Body of pancreas (tissue), 4 donors: ENCODE data around the gene C10orf90. TPM values are rescaled to one million over a fixed set of nuclear protein-coding genes. Genes with fewer than 3 reads are reported as not detected.

ENCODE experiments used
- ATAC-seq: fragments of 150-250 bp; one replicate; pipeline ENCODE4 v1.9.1; 2016
- DNase-seq, 4 donors: peaks; one replicate each; pipeline ENCODE4 v3.0.0-alpha.2; 2019
- H3K27ac ChIP-seq, 4 donors: fragments of 200-600 bp; sonication (generic); 1 replicate in 3 of 4; 2 replicates in 1 of 4; pipeline versions ENCODE4 v1.5.1 to v1.6.1; 2016 to 2019; ENCODE audit warnings: mild to moderate bottlenecking in 1 of 4, mixed read lengths in 1 of 4, moderate library complexity in 1 of 4
- H3K27me3 ChIP-seq, 2 donors: fragments of 200-600 bp; sonication (generic); one replicate each; pipeline ENCODE4 v1.6.0; 2016; ENCODE audit warnings: mild to moderate bottlenecking in 1 of 2
- H3K36me3 ChIP-seq, 2 donors: fragments of 200-600 bp; sonication (generic); replicated peaks in 1 of 2; 2 replicates each; pipeline ENCODE4 v1.5.1; 2016; ENCODE audit warnings: low read depth in 2 of 2; ENCODE audit not compliant: insufficient read depth in 1 of 2
- H3K4me1 ChIP-seq: fragments of 200-600 bp; sonication (generic); one replicate; pipeline ENCODE4 v1.6.0; 2016
- H3K4me3 ChIP-seq, 2 donors: fragments of 200-600 bp; sonication (generic); 1 replicate in 1 of 2; 2 replicates in 1 of 2; pipeline ENCODE4 v1.5.1; 2016 to 2019
- H3K9me3 ChIP-seq, 3 donors: fragments of 200-600 bp; sonication (generic); 1 replicate in 2 of 3; 2 replicates in 1 of 3; pipeline ENCODE4 v1.5.1; 2016
- CTCF ChIP-seq, 7 experiments: fragments of 450-650 bp in 4 of 7; fragments of 200-600 bp in 3 of 7; sonication (generic) in 3 of 7; IDR thresholded peaks; one replicate each; pipeline ENCODE4 v1.5.1; 2016 to 2019; ENCODE audit warnings: antibody characterized with exemption in 7 of 7
- POLR2A ChIP-seq, 3 donors: fragments of 450-650 bp; IDR thresholded peaks; one replicate each; pipeline ENCODE4 v1.6.1; 2016; ENCODE audit warnings: antibody characterized with exemption in 3 of 3, mild to moderate bottlenecking in 2 of 3
- WGBS, 2 donors: methylation state at CpG; one replicate each; pipeline ENCODE4 v1.1.5; 2017; 5-methylcytosine and 5-hydroxymethylcytosine counted together
- intact Hi-C: fragments of 100-400 bp; cut with DNase I; formaldehyde crosslinking; loops from one replicate; pipeline ENCODE4 v1.15.1; 2023
- total RNA-seq, 2 donors: library from RNA; depleted of rRNA; stranded (reverse); fragments of >200 nt; gene quantifications; one replicate each; pipeline ENCODE4 v1.1.0, GENCODE V29; 2016

C10orf90 gene
- total RNA-seq, 2 donors from 2014 or later, result not detected

- WGBS, 2 donors, result 88 to 90% methylated on average over 7 of the region's 7 CpGs
- H3K4me3 ChIP-seq, result no peak overlapping the region
- no peak for DNase-seq
- no peak overlapping the region for H3K27ac ChIP-seq
- TF ChIP-seq POLR2A (IDR thresholded peaks at IDR 0.05) (no peak), CTCF (IDR thresholded peaks at IDR 0.05) (no peak)
- H3K27me3 ChIP-seq, result no peaks in the 10 kb centered on the region
- ATAC-seq, result no peak
- no peaks in the 10 kb centered on the region for H3K4me1 ChIP-seq
- no peaks in the 10 kb centered on the region for H3K36me3 ChIP-seq
- intact Hi-C loops, result no loop called here
- H3K9me3 ChIP-seq, result no peaks in the 10 kb centered on the region
These were observed 20.3 kb downstream of the C10orf90 start for GRCh38 chr10:126650161-126650560.

GRCh38 chr10:126647116-126647515 lies 23.4 kb downstream of the C10orf90 start:
- intact Hi-C loops, result no loop called here
- Histone ChIP-seq H3K4me3 (no peak overlapping the region), H3K9me3 (no peaks in the 10 kb centered on the region), H3K4me1 (no peaks in the 10 kb centered on the region), H3K36me3 (no peaks in the 10 kb centered on the region), H3K27ac (no peak overlapping the region), H3K27me3 (no peaks in the 10 kb centered on the region)
- 81 to 85% methylated on average over 5 of the region's 5 CpGs for WGBS, 2 donors
- ATAC-seq, result no peak
- DNase-seq, result no peak
- TF ChIP-seq POLR2A (IDR thresholded peaks at IDR 0.05) (no peak), CTCF (IDR thresholded peaks at IDR 0.05) (no peak)

- no peaks in the 10 kb centered on the region for H3K9me3 ChIP-seq
- TF ChIP-seq CTCF (IDR thresholded peaks at IDR 0.05) (no peak), POLR2A (IDR thresholded peaks at IDR 0.05) (no peak)
- no peak overlapping the region for H3K4me3 ChIP-seq
- H3K36me3 ChIP-seq, result no peaks in the 10 kb centered on the region
- 70 to 71% methylated on average over 4 of the region's 4 CpGs for WGBS, 2 donors
- intact Hi-C loops, result no loop called here
- H3K4me1 ChIP-seq, result no peaks in the 10 kb centered on the region
- no peaks in the 10 kb centered on the region for H3K27me3 ChIP-seq
- no peak for DNase-seq
- no peak overlapping the region for H3K27ac ChIP-seq
- no peak for ATAC-seq
These were observed 24.4 kb downstream of the C10orf90 start for GRCh38 chr10:126646110-126646509.

- WGBS, 2 donors, result 58% methylated on average over 3 of the region's 3 CpGs
- H3K36me3 ChIP-seq, result no peaks in the 10 kb centered on the region
- no peak for TF ChIP-seq POLR2A (IDR thresholded peaks at IDR 0.05)
- no peak for TF ChIP-seq CTCF (IDR thresholded peaks at IDR 0.05)
- DNase-seq (no peak), ATAC-seq (no peak)
- H3K9me3 ChIP-seq, result no peaks in the 10 kb centered on the region
- H3K4me3 ChIP-seq, result no peak overlapping the region
- H3K27ac ChIP-seq, result no peak overlapping the region
- no peaks in the 10 kb centered on the region for H3K27me3 ChIP-seq
- intact Hi-C loops, result no loop called here
- no peaks in the 10 kb centered on the region for H3K4me1 ChIP-seq
These were observed 30.1 kb downstream of the C10orf90 start for GRCh38 chr10:126640401-126640800.

GRCh38 chr10:126639084-126639483 lies 31.4 kb downstream of the C10orf90 start:
- H3K4me1 ChIP-seq, result no peaks in the 10 kb centered on the region
- no peaks in the 10 kb centered on the region for H3K9me3 ChIP-seq
- WGBS, 2 donors, result 90 to 95% methylated on average over 9 of the region's 9 CpGs
- no peak overlapping the region for H3K4me3 ChIP-seq
- TF ChIP-seq CTCF (IDR thresholded peaks at IDR 0.05), result no peak
- no peak for TF ChIP-seq POLR2A (IDR thresholded peaks at IDR 0.05)
- DNase-seq, result no peak
- intact Hi-C loops, result no loop called here
- no peaks in the 10 kb centered on the region for H3K27me3 ChIP-seq
- no peak for ATAC-seq
- H3K36me3 ChIP-seq, result no peaks in the 10 kb centered on the region
- H3K27ac ChIP-seq, result no peak overlapping the region
